HEK293T (cell line): ENCODE results near the gene SRRM3.

Experiments used
- BHLHE40 ChIP-seq: fragments of 450-650 bp; IDR thresholded peaks from 2 replicates; pipeline ENCODE4 v1.6.1; 2016; ENCODE audit warnings: mild to moderate bottlenecking, moderate library complexity, borderline replicate concordance
- CTBP1 ChIP-seq: fragments of 450-650 bp; IDR thresholded peaks from 2 replicates; pipeline ENCODE4 v1.6.1; 2016; ENCODE audit warnings: borderline replicate concordance
- FOXA1 ChIP-seq: fragments of 450-650 bp; IDR thresholded peaks from 2 replicates; pipeline ENCODE4 v1.6.1; 2016; ENCODE audit warnings: mild to moderate bottlenecking
- FOXM1 ChIP-seq: fragments of 450-650 bp; IDR thresholded peaks from 2 replicates; pipeline ENCODE4 v1.6.1; 2017; ENCODE audit warnings: mild to moderate bottlenecking, borderline replicate concordance
- HDGF ChIP-seq: fragments of 450-650 bp; IDR thresholded peaks from 2 replicates; pipeline ENCODE4 v1.6.1; 2017; ENCODE audit warnings: antibody characterized with exemption, borderline replicate concordance
- L3MBTL2 ChIP-seq: fragments of 450-650 bp; conservative IDR thresholded peaks from 2 replicates; pipeline ENCODE4 v1.6.1; 2016; ENCODE audit warnings: mild to moderate bottlenecking
- LEF1 ChIP-seq: fragments of 450-650 bp; IDR thresholded peaks from 2 replicates; pipeline ENCODE4 v1.6.1; 2017; ENCODE audit warnings: mild to moderate bottlenecking, borderline replicate concordance
- NFRKB ChIP-seq: fragments of 450-650 bp; IDR thresholded peaks from 2 replicates; pipeline ENCODE4 v1.6.1; 2016; ENCODE audit warnings: mild to moderate bottlenecking, moderate library complexity
- SP1 ChIP-seq: fragments of 450-650 bp; IDR thresholded peaks from 2 replicates; pipeline ENCODE4 v1.6.1; 2017
- SUZ12 ChIP-seq: fragments of 450-650 bp; IDR thresholded peaks from 2 replicates; pipeline ENCODE4 v1.6.1; 2016; ENCODE audit warnings: mild to moderate bottlenecking
- ZNF384 ChIP-seq: fragments of 450-650 bp; IDR thresholded peaks from 2 replicates; pipeline ENCODE4 v1.6.1; 2016

DNA sequence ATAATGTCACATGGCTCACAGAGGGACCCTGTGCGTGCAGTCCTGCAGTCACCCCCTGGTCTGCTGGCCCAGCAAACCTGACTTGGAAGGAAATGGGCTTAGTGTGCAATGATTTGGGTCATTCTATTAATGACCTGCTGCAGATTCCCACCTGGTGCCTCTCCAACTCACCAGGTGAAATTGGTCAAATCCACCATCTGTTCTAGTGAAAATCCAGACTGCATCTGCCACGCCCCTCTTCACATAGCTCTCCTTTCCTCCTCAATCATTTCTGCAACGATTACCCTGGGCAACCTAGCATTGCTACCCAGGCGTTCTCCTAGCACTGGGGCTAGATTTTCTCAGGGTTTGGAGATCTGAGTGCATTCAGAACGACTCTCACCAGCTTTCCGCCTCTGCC is 29.4 kb downstream of the SRRM3 start:
- TF ChIP-seq CTBP1 (no peak), FOXA1 (no peak), FOXM1 (no peak), BHLHE40 (no peak), ZNF384 (no peak), SUZ12 (no peak), HDGF (no peak), SP1 (no peak), NFRKB (no peak), L3MBTL2 (no peak), LEF1 (no peak)
